NCI-H2196 (cell line): ENCODE data around the gene SPATA17.
A peak's percentile ranks its signal among the peaks of the same experiment; 100 is the strongest.
"Not testable (repeated sequence)": the region's sequence is repeated elsewhere in the genome, so short reads cannot be mapped to it uniquely, and the experiment has no call there.

Experiments
- DNase-seq: peaks from one replicate; lab custom pipeline; 2025; ENCODE audit not compliant: unreplicated experiment; lab: John Stamatoyannopoulos, UW

The SPATA17 gene

DNA sequence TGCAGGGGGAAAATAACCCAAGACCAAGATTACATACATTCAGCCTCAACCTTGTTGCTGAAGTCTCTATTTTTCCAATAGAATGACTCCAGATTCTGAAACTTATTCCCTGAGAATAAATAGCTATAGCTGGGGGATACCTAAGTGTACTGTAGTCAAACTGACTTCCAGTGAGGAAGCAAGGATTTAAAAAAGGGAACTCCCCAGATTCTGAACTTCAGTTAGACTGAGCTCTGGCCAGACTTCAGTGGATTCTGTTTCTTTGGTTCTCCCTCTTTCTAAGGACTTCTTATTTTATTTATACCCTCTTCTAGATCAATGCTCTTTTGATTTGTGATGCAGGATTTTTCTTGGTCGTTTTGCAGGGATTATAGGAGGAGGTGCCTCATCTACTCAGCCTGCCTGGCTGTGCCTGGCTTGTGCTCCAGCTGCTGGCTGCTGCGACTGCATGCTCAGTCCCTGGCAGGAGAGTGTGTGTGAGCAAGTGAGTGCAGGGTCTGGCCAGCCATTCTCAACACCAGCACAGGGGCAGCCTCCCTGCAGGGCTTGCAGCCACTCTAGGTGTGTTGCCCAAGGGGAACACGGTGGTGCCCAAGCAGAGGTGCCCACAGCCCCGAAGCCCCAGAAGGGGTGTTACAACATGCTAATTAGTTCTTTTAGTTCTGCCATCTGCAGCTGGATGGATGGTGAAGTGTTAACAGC is 43.0 kb downstream of the SPATA17 start:
- DNase-seq, result no peak

DNA sequence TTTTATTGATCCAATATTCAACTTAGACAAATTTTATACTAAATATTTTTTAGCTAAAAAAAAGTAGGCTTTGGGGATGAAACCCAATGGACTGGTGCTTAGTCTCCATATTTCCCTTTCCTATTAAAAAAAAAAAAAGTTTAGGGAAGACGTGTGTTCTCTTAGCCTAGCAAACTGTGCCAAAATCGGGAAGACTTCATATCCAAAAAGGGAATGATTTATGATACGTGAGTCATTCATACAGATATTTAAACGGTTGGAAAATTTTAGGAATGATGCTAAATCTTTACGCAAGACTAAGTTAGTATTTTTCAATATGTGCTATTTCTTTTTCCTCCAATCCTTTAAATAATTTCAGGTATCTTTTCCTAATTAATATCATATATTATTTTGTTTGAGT is 50.7 kb downstream of the SPATA17 start:
- DNase-seq, result no peak

DNA sequence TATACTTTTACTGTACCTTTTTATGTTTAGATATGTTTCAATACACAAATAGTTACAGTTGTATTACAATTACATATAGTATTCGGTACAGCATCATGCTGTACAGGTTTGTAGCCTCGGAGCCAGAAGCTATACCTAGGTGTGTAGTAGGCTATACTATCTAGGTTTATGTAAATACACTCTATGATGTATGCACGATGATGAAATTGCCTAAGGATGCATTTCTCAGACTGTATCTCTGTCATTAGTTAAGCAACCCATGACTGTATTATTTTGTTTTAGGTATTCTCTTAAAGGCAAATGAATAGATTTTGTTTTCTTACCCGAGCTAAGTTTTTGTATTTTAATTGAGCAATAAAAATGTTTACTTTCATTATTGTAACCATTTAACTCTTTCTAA is 56.4 kb downstream of the SPATA17 start:
- DNase-seq, result no peak

DNA sequence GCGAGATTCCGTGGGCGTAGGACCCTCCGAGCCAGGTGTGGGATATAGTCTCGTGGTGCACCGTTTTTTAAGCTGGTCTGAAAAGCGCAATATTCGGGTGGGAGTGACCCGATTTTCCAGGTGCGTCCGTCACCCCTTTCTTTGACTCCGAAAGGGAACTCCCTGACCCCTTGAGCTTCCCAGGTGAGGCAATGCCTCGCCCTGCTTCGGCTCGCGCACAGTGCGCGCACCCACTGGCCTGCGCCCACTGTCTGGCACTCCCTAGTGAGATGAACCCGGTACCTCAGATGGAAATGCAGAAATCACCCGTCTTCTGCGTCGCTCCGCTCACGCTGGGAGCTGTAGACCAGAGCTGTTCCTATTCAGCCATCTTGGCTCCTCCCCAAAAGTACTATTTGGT is 65.0 kb downstream of the SPATA17 start:
- DNase-seq, result not testable (repeated sequence)

DNA sequence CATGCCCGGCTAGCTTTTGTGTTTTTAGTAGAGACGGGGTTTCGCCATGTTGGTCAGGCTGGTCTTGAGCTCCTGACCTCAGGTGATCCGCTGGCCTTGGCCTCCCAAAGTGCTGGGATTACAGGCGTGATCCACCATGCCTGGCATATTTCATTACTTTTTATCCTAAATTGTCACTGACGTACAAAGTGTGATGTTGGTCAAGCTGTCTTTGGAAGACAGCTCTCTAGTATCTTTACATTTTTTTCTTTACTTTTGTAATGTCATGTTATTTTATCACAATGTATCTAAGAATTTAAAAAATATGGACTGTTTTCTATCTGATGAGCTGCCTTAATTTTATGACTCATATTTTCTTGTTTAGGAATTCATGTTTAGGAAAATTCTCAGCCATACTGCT is 72.2 kb downstream of the SPATA17 start:
- DNase-seq, result no peak

DNA sequence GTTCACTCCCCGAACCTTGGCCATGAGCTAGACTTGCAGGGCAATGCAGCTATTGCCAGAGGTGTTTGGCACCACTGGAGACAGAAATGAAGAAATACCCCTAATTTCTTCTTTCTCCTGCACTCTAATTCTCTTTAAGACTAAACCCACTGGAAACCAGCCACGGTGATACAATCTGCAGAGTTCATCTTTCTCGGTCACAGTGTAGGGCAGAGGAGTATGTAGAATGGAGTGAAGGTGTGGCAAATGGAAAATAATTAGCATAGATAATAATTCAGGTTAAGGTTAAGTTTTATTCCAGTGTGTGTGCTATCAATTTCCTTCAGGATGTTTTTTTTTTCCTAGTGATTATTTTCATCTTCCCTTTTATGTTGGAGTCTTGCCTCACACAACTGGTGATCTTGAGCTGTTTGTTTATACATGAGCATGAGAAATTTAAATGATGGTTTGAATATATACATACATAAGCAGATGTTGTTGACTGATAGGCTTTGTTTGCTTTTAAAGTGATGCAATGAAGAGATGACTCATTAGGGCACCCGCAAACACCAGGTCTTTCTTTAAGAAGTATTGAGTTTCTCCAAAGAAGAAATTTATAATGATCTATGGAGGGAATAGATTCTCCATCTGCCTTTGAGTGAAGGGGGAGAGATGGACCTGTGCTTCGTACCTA is 81.9 kb downstream of the SPATA17 start:
- no peak for DNase-seq

DNA sequence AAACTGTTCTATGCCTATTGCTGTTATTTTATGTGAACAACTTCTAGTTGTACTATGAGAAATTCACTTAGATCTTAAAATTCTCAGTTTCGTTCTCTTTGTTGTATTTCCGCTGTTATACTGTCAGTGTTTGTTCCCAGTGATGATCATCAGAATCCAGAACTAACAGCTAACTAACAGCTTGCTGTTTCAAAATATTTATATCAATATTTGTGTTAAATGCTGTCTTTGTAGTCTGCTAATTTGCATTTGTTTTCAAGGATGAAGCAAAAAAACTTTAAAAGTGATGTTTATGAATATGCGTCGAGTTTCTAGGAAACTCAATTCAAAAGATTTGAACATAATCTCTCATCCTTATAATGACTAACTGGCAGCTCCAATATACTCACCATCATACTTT is 84.5 kb downstream of the SPATA17 start:
- DNase-seq, result no peak

DNA sequence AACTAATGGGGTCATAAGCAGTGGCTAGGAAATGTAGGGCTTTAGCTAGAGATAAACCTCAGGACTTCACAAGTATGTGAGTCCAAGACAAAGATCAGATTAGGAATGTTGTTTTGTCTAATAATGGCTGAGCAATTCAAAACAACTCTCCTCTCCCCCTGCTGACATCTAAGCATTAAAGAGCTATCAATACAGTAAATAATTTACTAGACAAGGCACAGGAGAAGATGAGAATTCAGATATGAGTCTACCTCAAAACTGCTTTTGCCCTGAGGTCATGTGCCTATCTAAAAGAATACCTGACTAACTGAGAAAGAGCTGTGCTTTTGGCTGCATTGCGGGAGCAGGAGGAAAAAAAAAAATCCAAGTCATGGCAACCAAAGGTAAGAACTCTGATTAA is 86.8 kb downstream of the SPATA17 start:
- DNase-seq, result no peak

DNA sequence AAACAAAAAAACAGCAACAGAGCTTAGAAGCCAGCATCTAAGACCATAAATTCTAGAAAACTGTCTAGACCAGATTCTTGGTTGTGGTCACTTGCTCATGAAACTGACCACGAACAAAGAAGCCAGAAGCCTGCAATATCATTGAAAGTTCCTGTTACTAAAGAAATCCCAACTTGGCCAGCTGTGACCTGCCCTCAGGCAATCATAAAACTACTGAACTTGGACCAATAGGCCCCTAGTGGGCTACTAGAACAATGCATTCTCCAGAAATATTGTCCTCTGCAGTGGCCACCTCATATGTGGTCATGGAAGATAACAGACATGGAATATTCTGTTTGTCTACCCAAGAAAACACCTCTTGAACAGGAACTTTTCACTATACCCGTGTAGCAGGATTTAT is 87.7 kb downstream of the SPATA17 start:
- DNase-seq, result no peak

DNA sequence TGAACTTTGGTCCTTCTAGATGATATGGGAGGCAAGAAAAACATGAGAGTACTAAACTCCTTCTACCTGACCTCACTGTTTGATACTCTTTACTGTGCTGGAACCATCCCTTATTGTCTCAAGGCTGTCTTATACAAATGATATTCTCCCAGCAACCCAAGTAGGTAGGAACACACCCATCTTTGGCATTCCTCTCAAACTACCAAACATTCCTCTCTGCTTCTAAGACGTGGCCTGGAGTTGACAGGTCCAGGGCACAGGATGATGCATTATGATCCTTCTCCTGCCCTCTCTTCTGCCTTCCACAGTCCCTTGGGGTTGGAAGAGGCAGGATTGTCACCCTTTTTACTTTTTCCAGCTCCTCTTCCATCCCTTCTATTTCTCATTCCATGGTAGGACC is 90.5 kb downstream of the SPATA17 start:
- DNase-seq, result no peak

DNA sequence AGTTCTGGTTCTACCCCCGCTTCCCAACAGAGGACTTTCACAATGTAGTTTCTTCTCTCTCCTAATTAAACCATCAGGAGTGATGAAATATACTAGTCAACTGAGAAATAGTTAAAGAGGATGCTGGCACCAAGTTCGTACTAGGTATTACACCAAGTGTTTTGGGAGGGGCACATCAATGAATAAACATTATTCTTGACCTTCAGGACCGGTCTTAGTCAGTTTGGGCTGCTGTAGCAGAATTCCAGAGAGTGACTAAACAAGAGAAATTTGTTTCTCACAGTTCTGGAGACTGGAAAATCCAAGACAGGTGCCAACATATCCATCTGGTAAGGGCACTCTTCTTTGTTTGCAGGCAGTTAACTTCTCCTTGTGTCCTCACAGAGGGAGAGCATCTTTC is 103.8 kb downstream of the SPATA17 start:
- no peak for DNase-seq

DNA sequence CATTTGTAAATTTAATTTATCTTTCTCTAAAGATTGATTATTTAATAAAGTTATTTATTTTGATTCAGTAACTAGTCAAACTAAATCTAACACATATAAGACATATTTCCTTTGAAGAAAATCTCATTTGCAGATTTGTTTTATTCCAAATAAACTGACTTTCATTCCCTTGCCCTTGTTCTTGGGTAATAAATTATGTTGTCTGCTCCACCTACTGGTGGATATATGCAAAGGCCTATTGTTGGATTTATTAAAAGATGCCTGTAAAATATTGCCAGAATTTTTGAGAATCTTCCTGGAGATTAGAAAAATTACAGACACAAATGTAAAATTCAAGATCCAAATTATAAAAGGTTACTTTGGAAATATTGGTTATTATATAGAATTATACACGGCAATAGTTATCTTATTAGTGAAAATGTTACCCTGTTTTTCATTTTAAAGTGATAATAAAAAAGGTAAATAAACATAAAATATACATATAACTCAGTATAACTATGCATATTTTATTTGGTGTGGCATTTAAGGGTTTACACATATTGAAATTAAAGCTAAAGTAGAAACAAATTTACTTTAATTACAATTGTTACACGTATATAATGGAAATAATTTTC is 116.1 kb downstream of the SPATA17 start:
- peak; percentile 26 for DNase-seq

DNA sequence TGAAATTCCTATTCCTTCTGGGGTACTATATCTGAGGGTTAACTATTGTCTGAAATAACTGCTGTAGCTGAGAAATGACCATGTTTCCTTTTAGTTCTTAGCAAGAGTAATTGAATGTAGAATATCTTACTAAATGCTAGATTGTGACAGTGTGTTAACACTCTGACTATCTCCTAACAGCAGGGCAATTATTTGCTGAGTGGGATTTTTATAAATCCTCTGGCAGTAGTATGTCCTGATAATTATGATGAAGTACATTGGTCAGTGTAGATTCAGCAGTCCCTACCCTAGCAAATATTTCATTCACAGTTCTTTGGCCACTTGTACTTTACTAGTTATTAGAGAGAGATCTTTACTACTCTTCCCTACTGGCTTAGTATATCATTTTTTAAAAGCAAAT is 138.6 kb downstream of the SPATA17 start:
- DNase-seq, result no peak

DNA sequence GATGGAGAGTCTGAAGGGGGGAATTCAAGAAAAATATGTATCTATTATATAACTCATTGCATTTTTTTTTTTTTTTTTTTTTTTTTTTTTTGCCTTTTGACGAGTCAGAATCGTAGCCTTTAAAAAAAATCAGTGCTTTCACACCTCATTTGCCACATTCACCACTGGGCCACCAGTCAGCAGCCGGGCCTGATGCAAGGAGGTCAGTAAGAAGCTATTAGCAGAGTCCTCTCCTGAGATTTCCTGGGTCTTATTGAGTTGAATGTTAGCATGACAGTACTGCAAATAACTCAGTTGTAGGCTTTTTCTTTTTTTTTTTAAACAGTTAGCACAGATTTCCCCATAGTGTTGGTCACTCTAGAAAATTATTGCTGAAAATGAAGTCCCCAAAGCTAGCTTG is 139.8 kb downstream of the SPATA17 start:
- DNase-seq, result no peak

DNA sequence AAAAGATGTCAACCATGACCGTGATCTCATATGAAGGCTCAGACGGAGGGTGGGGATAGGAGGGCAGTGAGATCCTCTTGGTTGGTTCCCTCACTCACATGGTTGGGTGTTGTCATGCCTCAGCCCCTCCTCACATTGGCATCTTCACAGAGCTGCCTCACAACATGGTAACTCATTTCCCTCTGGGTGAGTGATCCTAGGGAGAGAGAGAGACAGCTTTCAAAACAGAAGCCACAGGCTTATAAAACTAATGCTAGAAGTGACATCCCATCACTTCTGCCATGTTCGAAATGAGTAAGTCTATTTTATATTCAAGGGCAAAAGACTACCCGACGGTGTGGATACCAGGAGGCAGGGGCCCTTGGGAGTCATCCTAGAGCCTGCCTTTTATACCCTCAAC is 145.5 kb downstream of the SPATA17 start:
- no peak for DNase-seq

DNA sequence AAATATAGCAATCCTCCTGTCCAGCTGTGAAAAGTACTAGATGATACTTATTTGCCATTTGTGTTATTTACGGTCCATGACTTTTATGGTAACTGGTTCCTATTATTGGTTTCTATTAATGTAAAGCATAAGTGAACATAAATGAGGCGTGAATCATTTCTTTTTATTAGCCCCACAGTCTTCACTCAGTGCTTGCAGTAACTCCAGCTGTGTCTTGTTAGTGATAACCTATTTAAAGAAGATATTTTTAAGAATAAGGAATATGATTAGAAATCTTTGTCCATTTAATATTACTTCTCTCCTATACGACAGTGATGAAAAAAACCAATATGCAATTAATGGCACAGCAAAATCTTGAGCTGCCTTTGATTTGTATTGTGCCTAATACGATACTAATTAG is 149.9 kb downstream of the SPATA17 start:
- no peak for DNase-seq

DNA sequence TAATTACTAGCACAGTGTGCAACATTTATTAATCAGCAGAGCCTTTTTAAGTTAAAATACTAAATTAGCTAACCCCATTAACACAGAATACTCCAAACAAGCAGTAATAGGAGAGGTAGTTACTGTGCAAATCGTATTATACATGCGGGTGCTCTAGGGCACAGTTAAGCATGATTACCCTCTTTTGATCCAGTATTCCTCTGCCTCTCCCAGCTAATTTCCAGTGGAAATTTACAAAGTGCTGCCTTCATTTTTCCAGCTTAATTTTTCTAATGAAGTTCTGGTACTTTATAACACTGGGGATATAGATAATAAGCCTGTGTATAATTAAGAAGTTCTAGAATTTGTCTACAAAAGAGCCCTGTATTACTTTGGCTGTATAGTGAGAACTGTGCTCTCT is 159.9 kb downstream of the SPATA17 start:
- no peak for DNase-seq

DNA sequence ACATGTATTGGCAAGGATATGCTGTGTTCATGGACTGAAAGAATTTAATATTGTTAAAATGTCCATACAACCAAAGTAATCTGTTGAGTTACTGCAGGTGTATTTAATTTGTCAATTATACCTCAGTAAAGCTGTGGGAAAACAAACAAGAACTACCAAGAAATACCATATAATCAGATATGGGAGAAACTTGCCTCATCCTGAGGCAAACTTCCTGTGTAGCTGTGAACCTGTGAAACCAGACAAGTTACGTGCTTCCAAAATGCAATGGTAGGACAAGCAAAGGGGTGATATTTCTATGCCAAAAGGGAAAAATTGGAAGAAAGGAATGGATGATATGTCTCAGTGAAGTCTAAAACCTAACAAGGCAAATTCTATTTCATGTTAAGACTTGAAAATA is 174.6 kb downstream of the SPATA17 start:
- no peak for DNase-seq

DNA sequence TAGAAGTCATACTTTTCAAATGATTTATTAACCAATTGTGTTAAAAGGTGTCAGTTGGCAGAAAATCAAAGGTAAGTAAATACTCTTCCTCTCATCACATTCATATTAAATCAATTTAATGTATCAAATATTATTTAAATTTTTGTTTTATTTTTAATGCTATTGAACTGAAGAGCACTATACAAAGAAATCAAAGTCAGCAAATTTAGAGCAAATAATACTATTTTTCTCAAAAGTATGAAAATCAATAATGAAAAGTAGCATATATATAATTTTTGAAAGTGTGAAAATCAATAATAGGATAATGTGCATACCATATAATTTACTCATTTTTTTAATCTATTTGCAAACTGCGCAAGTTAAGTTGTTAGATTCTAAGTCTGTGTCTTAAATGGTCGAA is 181.0 kb downstream of the SPATA17 start:
- no peak for DNase-seq

DNA sequence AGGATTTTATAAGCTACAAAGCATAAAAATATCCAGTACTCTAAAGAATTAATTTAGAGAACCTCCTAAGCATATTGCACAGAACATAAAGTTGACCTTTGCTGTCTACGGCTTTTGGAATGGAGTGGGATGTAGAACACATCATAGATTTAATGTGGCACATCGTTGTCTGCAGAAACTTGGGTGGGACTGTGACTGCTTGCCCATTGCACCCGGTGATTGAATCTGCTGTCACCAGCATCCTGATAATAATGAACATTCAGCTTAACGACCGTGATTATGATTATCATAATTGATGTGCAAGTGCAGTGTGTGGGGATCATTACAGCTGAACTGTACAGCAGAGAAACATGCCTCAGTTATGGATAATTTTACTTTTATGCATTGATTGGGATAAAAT is 181.9 kb downstream of the SPATA17 start:
- no peak for DNase-seq

DNA sequence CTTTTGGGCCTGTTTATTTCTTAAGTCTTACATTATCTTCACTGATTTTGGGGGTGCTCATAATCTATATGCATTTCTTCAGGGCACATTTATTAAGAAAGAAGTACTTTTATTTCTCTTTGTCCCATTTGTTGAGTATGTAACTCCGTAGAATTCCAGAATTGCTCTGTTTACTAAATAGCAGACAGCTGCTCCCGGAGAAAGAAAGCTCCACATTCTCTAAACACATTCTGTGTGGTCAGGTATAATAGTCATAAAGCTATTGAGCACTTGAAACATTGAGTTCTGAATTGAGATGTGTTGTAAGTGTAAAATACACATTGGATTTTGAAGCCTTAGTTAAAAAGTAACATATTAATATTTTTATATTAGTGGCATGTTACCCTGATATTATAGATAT is 206.5 kb downstream of the SPATA17 start:
- no peak for DNase-seq

DNA sequence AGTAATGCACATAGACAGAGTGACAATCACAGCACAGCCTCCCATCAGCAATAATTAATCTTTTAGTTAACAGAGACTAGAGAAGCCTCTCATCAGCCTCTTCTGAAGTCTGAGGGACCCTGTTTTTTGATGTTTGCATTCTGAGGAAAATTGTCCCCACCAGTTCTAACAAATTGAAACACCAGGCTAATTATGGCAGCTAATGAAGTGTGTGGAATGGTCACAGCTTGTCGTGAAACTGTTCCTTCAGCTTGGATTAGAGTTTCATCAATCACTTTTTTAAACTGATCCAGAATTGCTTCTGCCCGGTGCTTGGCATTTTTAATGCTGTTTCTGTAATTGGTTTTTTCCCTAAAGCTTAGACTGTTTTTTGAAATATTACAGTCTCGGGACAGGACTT is 208.0 kb downstream of the SPATA17 start:
- no peak for DNase-seq

DNA sequence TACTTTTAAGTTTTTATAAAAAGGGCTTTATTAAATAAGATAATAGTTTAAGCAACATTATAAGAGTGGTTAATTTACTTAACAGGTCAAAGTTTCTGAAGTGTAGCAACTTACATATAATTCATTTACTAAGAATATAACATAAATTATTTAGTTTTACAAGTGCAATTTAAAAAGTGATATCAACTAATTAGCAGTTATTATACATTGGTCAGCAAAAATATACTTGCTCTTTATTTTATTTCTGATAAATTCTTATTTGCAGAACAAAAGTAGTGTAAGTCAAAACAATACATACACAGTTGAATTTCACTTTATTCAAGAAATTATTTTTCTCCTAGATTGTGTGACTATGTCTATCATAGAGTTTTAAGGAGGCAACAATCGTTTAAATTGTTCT is 215.6 kb downstream of the SPATA17 start:
- no peak for DNase-seq
